ENCODE data around the gene RYR3.

- TF ChIP-seq CTCF (IDR thresholded peaks at IDR 0.05; ENCODE audit: insufficient read depth, low read length, poor library complexity, severe bottlenecking) (no peak), EZH2phosphoT487 (conservative IDR thresholded peaks at IDR 0.05; ENCODE audit: low read length) (no peak)
These were observed 520.9 kb downstream of the RYR3 start for GRCh38 chr15:33831646-33832045.

Measured in SU-DHL-6 (cell line).